Mesothelial cell of epicardium (in vitro differentiated cells): Measurements from ENCODE around the gene KLHL41. TPM values are rescaled to one million over a fixed set of nuclear protein-coding genes. Genes with fewer than 3 reads are reported as not detected.
"Not testable (repeated sequence)": the region's sequence is repeated elsewhere in the genome, so short reads cannot be mapped to it uniquely, and the experiment has no call there.

Source experiments
- DNase-seq, 2 experiments: peaks; one replicate each; pipeline ENCODE4 v3.0.0; 2021; ENCODE audit warnings: low spot score in 2 of 2; ENCODE audit not compliant: unreplicated experiment in 2 of 2
- H3K27ac Mint-ChIP-seq: 2 replicates; pipeline ENCODE4 v1.8.0; 2021; ENCODE audit warnings: mixed read lengths
- H3K27me3 Mint-ChIP-seq: 2 replicates; pipeline ENCODE4 v1.8.0; 2021; ENCODE audit warnings: low read depth, mixed read lengths
- H3K36me3 Mint-ChIP-seq: 2 replicates; pipeline ENCODE4 v1.8.0; 2021; ENCODE audit warnings: mixed read lengths
- H3K4me1 Mint-ChIP-seq: 2 replicates; pipeline ENCODE4 v1.8.0; 2021; ENCODE audit warnings: mixed read lengths
- H3K4me3 Mint-ChIP-seq: 2 replicates; pipeline ENCODE4 v1.8.0; 2021; ENCODE audit warnings: mild to moderate bottlenecking, moderate library complexity, mixed read lengths
- H3K9me3 Mint-ChIP-seq: 2 replicates; pipeline ENCODE4 v1.8.0; 2021; ENCODE audit warnings: mixed read lengths
- total RNA-seq: library from RNA; stranded (reverse); gene quantifications from 3 replicates; pipeline ENCODE4 v1.2.1, GENCODE V29; 2021
- TF ChIP-seq, protein P1 (sequence below): fragments of 200-600 bp; sonication (generic); IDR thresholded peaks from one replicate; pipeline ENCODE4 v1.5.0; 2021; ENCODE audit warnings: antibody characterized with exemption; ENCODE audit not compliant: unreplicated experiment

The KLHL41 gene
- total RNA-seq, 1 donor from 2014 or later = 0.56 TPM

DNA sequence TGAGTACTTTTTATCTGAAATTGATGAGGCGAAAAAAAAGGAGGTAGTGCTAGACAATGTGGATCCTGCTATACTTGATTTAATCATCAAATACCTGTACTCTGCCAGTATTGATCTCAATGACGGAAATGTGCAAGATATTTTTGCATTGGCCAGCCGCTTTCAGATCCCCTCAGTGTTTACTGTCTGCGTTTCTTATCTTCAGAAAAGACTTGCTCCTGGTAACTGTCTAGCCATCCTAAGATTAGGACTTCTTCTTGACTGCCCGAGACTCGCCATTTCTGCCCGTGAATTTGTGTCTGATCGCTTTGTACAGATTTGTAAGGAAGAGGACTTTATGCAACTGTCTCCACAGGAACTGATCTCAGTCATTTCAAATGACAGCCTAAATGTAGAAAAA, 453 bp downstream of the KLHL41 start:
- H3K4me1 Mint-ChIP-seq = no peaks in the 10 kb centered on the region

DNA sequence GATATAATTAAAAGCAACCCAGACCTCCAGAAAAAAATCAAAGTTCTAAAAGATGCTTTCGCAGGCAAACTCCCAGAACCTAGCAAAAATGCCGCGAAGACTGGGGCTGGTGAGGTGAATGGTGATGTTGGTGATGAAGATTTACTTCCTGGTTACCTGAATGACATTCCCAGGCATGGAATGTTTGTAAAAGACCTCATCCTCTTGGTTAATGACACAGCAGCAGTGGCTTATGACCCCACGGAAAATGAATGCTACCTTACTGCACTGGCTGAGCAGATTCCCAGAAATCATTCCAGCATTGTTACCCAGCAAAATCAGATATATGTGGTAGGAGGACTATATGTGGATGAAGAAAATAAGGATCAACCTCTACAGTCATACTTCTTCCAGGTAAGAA, 994 bp downstream of the KLHL41 start:
- DNase-seq = no peak
- Mint-ChIP-seq H3K27me3 (no peaks in the 10 kb centered on the region), H3K4me1 (peaks cover under 1% of the 10 kb centered on the region), H3K9me3 (no peaks in the 10 kb centered on the region), H3K36me3 (peaks cover 5% of the 10 kb centered on the region), H3K4me3 (no peak overlapping the region), H3K27ac (no peak overlapping the region)
- TF ChIP-seq, protein P1, sequence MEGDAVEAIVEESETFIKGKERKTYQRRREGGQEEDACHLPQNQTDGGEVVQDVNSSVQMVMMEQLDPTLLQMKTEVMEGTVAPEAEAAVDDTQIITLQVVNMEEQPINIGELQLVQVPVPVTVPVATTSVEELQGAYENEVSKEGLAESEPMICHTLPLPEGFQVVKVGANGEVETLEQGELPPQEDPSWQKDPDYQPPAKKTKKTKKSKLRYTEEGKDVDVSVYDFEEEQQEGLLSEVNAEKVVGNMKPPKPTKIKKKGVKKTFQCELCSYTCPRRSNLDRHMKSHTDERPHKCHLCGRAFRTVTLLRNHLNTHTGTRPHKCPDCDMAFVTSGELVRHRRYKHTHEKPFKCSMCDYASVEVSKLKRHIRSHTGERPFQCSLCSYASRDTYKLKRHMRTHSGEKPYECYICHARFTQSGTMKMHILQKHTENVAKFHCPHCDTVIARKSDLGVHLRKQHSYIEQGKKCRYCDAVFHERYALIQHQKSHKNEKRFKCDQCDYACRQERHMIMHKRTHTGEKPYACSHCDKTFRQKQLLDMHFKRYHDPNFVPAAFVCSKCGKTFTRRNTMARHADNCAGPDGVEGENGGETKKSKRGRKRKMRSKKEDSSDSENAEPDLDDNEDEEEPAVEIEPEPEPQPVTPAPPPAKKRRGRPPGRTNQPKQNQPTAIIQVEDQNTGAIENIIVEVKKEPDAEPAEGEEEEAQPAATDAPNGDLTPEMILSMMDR = no peak

More for the DNA sequence above, 453 bp downstream of the KLHL41 start:
- Mint-ChIP-seq H3K36me3 (peaks cover 8% of the 10 kb centered on the region), H3K27me3 (no peaks in the 10 kb centered on the region), H3K4me3 (no peak overlapping the region), H3K27ac (no peak overlapping the region), H3K9me3 (no peaks in the 10 kb centered on the region)
- DNase-seq = no peak
- TF ChIP-seq, protein P1 = no peak

- no peak overlapping the region for H3K27ac Mint-ChIP-seq
- H3K4me3 Mint-ChIP-seq = no peak overlapping the region
- peaks cover 7% of the 10 kb centered on the region for H3K4me1 Mint-ChIP-seq
- TF ChIP-seq, protein P1 = no peak
- no peaks in the 10 kb centered on the region for H3K27me3 Mint-ChIP-seq
- peaks cover 3% of the 10 kb centered on the region for H3K36me3 Mint-ChIP-seq
- no peak for DNase-seq
- no peaks in the 10 kb centered on the region for H3K9me3 Mint-ChIP-seq
Measured at GRCh38 chr2:169511818-169512217, 2.3 kb downstream of the KLHL41 start.

DNA sequence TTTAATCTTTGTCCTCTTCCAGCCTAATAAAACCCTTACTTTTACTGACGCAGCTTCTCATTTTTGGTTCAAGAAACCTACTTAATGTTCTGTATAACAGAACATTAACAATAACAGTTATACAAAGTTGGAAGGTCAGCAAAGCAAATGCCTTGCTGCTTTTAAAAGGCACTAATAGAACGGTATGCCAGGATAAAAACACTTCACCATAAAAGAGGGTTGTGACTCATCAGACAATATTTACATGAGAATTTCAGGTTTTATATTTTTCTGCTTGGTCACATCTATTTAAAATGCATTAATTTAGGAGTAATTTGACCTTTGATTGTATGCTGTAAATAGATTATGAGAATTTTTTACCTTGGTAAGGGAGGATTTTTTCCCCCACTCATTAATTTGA, 3.0 kb downstream of the KLHL41 start:
- TF ChIP-seq, protein P1 = no peak
- Mint-ChIP-seq H3K4me1 (peaks cover 7% of the 10 kb centered on the region), H3K27ac (no peak overlapping the region), H3K27me3 (no peaks in the 10 kb centered on the region), H3K4me3 (no peak overlapping the region), H3K36me3 (no peaks in the 10 kb centered on the region), H3K9me3 (no peaks in the 10 kb centered on the region)
- DNase-seq = no peak

DNA sequence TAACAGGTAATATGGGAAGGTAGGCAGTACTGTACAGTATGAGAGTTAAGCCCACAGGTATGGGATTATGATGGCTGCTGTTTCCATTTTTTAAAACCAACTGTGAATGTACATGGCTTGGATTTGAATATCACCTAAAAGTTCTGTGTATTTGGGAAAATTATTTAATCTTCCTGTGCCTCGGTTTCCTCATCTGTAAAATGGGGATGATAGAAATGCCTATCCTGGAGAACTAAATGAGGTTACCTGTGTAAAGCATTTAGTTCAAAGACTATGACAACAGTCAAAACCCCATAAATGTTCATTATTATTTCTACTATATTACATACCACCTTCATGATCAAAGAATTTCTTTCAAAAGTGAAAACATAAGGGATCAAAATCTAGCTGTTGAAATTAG, 3.6 kb downstream of the KLHL41 start:
- Mint-ChIP-seq H3K36me3 (no peaks in the 10 kb centered on the region), H3K27ac (no peak overlapping the region), H3K4me3 (no peak overlapping the region), H3K27me3 (no peaks in the 10 kb centered on the region), H3K4me1 (peaks cover 7% of the 10 kb centered on the region), H3K9me3 (no peaks in the 10 kb centered on the region)
- TF ChIP-seq, protein P1 = no peak
- no peak for DNase-seq

GRCh38 chr2:169513926-169514325, 4.4 kb downstream of the KLHL41 start:
- Mint-ChIP-seq H3K27me3 (no peaks in the 10 kb centered on the region), H3K4me3 (no peak overlapping the region), H3K27ac (no peak overlapping the region), H3K4me1 (peaks cover 7% of the 10 kb centered on the region), H3K36me3 (no peaks in the 10 kb centered on the region), H3K9me3 (no peaks in the 10 kb centered on the region)
- DNase-seq = no peak
- TF ChIP-seq, protein P1 = no peak

DNA sequence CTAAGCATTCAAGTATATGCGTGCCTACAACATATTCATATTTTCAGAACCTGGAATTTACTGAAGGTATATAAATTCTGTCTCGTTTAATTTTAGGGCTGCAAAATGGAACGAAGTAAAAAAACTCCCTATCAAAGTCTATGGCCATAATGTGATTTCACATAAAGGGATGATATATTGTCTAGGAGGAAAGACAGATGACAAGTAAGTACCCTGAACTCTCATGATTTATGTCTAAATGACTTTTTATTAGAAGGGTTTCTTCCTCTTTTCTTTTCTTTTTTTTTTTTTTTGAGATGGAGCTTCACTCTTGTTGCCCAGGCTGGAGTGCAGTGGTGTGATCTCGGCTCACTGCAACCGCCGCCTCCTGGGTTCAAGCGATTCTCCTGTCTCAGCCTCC, 5.3 kb downstream of the KLHL41 start:
- not testable (repeated sequence) for DNase-seq, H3K27me3 Mint-ChIP-seq, H3K27ac Mint-ChIP-seq, H3K36me3 Mint-ChIP-seq, H3K4me3 Mint-ChIP-seq, H3K9me3 Mint-ChIP-seq, H3K4me1 Mint-ChIP-seq

DNA sequence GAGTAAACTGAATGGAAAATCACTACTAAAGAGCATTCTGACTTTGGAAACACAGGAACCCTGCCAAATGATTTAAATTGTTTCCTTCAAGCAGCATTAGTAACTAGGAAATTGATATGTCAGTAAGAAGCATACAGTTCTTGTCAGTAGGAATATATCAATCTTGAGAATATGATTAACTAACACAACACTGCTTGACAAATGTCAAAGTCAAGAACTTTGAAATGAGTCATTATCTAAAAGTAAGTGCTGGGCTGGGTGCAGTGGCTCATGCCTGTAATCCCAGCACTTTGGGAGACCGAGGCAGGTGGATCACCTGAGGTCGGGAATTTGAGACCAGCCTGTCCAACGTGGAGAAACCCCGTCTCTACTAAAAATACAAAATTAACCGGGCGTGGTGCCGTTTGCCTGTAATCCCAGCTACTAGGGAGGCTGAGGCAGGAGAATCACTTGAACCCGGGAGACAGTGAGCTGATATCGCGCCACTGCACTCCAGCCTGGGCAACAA, 7.0 kb downstream of the KLHL41 start:
- H3K4me3 Mint-ChIP-seq, H3K4me1 Mint-ChIP-seq, H3K27me3 Mint-ChIP-seq, H3K9me3 Mint-ChIP-seq, H3K36me3 Mint-ChIP-seq, H3K27ac Mint-ChIP-seq, DNase-seq: not testable (repeated sequence)
